Measurements from ENCODE around the gene FMR1NB. TPM values are rescaled to one million over a fixed set of nuclear protein-coding genes. Genes with fewer than 3 reads are reported as not detected.

The FMR1NB gene
- total RNA-seq, 2 experiments from 2014 or later = not detected

GRCh38 chrX:148049441-148049840 lies 68.3 kb downstream of the FMR1NB start:
- Histone ChIP-seq H3K9me3 (ENCODE audit: control insufficient read depth in 1 of 2, insufficient read depth in 1 of 2, low read length in 2 of 2) (no peaks in the 10 kb centered on the region), H3K27ac (ENCODE audit: low read depth in 1 of 2, low read length in 2 of 2) (no peak overlapping the region), H3K36me3 (ENCODE audit: insufficient read depth, low read length) (no peaks in the 10 kb centered on the region), H3K4me3 (ENCODE audit: low read length) (no peak overlapping the region), H3K27me3 (ENCODE audit: control insufficient read depth in 1 of 2, insufficient read depth in 2 of 2, low read length in 2 of 2) (no peaks in the 10 kb centered on the region), H3K4me1 (ENCODE audit: insufficient read depth, low read length) (no peaks in the 10 kb centered on the region)
- intact Hi-C loops (cut with DNase I, micrococcal nuclease) = loop anchor here in 1 of 2 experiments (2.0 kb wide), 2 partner anchors 1239 to 1421 kb away; no protein-coding TSS in a partner anchor
- H3K27me3 Mint-ChIP-seq = peaks cover 4% of the 10 kb centered on the region
- H3K36me3 Mint-ChIP-seq (ENCODE audit: low read depth) = no peaks in the 10 kb centered on the region
- no peak overlapping the region for H3K27ac Mint-ChIP-seq
- ATAC-seq (ENCODE audit: poor library complexity) (no peak), DNase-seq (peak in 3 of 14 experiments; percentile 31 to 48 (median 42))
- H3K4me1 Mint-ChIP-seq (ENCODE audit: low read depth) = no peaks in the 10 kb centered on the region
- H3K9me3 Mint-ChIP-seq = no peaks in the 10 kb centered on the region
- CTCF ChIA-PET = interaction anchor here (1.5 kb wide), 1 partner anchor 1237 kb away, joined by 3 read pairs; no protein-coding TSS in a partner anchor
- no peak overlapping the region for H3K4me3 Mint-ChIP-seq
- POLR2A ChIA-PET = no interaction called here
- peak; percentile 63 for TF ChIP-seq CTCF (IDR thresholded peaks at IDR 0.05)

GRCh38 chrX:148051973-148052372 lies 70.8 kb downstream of the FMR1NB start:
- TF ChIP-seq CTCF (IDR thresholded peaks at IDR 0.05) = no peak
- H3K36me3 ChIP-seq (ENCODE audit: insufficient read depth, low read length) = no peaks in the 10 kb centered on the region
- ATAC-seq (ENCODE audit: poor library complexity) (no peak), DNase-seq (no peak)
- ChIA-PET POLR2A (no interaction called here), CTCF (no interaction called here)
- peaks cover 0 to 3% of the 10 kb centered on the region in 2 experiments for H3K27me3 ChIP-seq (ENCODE audit: control insufficient read depth in 1 of 2, insufficient read depth in 2 of 2, low read length in 2 of 2)
- no peak overlapping the region for H3K4me3 ChIP-seq (ENCODE audit: low read length)
- H3K9me3 ChIP-seq (ENCODE audit: control insufficient read depth in 1 of 2, insufficient read depth in 1 of 2, low read length in 2 of 2) = no peaks in the 10 kb centered on the region
- no peaks in the 10 kb centered on the region for H3K4me1 Mint-ChIP-seq (ENCODE audit: low read depth)
- no peak overlapping the region for H3K27ac ChIP-seq (ENCODE audit: low read depth in 1 of 2, low read length in 2 of 2)
- intact Hi-C loops (cut with DNase I, micrococcal nuclease) = no loop called here
- H3K9me3 Mint-ChIP-seq = no peaks in the 10 kb centered on the region
- no peaks in the 10 kb centered on the region for H3K4me1 ChIP-seq (ENCODE audit: insufficient read depth, low read length)
- no peak overlapping the region for H3K4me3 Mint-ChIP-seq
- no peaks in the 10 kb centered on the region for H3K36me3 Mint-ChIP-seq (ENCODE audit: low read depth)
- peaks cover 4% of the 10 kb centered on the region for H3K27me3 Mint-ChIP-seq
- no peak overlapping the region for H3K27ac Mint-ChIP-seq

- peaks cover 0 to 4% of the 10 kb centered on the region in 2 experiments for H3K27me3 ChIP-seq (ENCODE audit: control insufficient read depth in 1 of 2, insufficient read depth in 2 of 2, low read length in 2 of 2)
- H3K36me3 ChIP-seq (ENCODE audit: insufficient read depth, low read length) = no peaks in the 10 kb centered on the region
- H3K36me3 Mint-ChIP-seq (ENCODE audit: low read depth) = no peaks in the 10 kb centered on the region
- H3K27me3 Mint-ChIP-seq = no peaks in the 10 kb centered on the region
- POLR2A ChIA-PET = no interaction called here
- no peak overlapping the region for H3K4me3 Mint-ChIP-seq
- no peak overlapping the region for H3K4me3 ChIP-seq (ENCODE audit: low read length)
- H3K27ac ChIP-seq (ENCODE audit: low read depth in 1 of 2, low read length in 2 of 2) = no peak overlapping the region
- CTCF ChIA-PET = no interaction called here
- TF ChIP-seq CTCF (IDR thresholded peaks at IDR 0.05) = no peak
- intact Hi-C loops (cut with DNase I, micrococcal nuclease) = no loop called here
- no peaks in the 10 kb centered on the region for H3K4me1 ChIP-seq (ENCODE audit: insufficient read depth, low read length)
- no peak overlapping the region for H3K27ac Mint-ChIP-seq
- H3K9me3 ChIP-seq (ENCODE audit: control insufficient read depth in 1 of 2, insufficient read depth in 1 of 2, low read length in 2 of 2) = peaks cover 0 to 5% of the 10 kb centered on the region in 2 experiments
- no peak for DNase-seq
- H3K9me3 Mint-ChIP-seq = no peaks in the 10 kb centered on the region
- H3K4me1 Mint-ChIP-seq (ENCODE audit: low read depth) = no peaks in the 10 kb centered on the region
- ATAC-seq (ENCODE audit: poor library complexity) = no peak
Measured at GRCh38 chrX:148067285-148067684, 86.1 kb downstream of the FMR1NB start.

Measured in CD4-positive, alpha-beta T cell (primary cell).